RPMI8226 (cell line): ENCODE measurements around the gene EPB41L1.

Experiments used
- DNase-seq: peaks from one replicate; pipeline ENCODE4 v3.0.0-alpha.2; 2015

The EPB41L1 gene

DNA sequence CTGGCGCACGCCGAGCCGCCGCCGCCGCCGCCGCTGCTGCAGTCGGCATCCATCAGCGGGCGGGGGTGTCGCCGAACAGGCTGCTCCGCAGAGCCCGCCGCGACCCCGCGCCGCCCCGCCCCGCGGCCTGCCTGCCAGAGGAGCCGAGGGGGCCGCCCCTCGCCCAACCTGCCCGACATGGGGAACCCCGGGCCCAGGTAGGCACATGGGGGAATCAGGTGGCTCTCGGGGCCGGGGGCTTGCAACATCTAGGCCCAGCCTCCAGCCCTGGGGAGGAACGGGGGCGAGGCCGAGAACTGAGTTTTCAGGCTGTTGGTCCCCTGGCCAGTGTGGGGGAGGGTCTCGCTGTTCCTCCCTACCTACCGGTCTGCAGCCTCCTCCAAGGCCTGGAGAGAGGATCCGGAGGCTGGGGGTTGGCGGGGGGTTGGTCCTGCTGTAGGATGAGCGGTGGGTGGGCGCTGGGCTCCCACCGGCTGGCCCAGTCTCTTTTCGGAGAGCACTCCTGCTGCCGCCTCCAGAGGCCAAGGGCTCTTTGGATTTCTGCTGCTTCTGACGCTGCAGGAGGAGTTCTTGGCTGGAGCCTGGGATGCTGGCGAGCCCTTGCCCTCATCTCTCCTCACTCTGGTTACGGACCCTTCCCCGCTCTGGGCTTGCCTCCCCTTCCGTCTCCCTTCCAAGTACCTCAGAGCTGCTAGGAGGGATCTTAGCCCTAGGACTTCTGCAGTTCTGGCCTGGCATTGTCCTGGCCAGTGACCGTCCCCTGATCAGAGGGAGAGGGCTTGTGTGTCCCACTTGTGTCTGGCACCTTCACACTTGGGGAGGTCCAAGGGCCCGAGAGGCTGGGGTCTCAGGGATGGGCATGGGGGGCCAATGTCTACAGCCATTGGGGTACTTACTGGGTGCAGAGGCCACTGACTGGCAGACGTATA lies at the start of gene EPB41L1:
EPB41L1 (plus strand) TSS at position 41 of the 929 bp plus-strand sequence. CDS start 19,038 bp downstream, outside the sequence.
- no peak for DNase-seq

DNA sequence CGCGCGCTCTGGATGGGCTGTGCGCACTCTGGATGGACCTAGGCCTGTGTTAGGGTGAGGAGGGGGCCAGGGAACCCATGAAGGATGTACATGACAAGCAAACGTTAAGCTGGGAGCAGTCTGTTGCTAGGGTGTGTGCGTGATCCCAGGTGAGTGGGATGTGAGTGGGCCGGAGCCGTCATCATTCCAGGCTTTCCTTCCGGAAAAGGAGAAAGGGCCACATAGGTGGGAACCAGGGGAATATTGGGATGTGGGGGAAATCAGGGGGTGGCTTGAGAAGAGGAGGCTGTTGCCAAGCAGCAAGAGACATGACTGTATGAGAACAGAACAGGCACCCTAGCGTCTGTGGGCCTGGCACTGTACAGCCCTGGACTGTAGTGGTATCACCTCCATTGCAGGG lies 49.7 kb upstream of the EPB41L1 start:
- no peak for DNase-seq

DNA sequence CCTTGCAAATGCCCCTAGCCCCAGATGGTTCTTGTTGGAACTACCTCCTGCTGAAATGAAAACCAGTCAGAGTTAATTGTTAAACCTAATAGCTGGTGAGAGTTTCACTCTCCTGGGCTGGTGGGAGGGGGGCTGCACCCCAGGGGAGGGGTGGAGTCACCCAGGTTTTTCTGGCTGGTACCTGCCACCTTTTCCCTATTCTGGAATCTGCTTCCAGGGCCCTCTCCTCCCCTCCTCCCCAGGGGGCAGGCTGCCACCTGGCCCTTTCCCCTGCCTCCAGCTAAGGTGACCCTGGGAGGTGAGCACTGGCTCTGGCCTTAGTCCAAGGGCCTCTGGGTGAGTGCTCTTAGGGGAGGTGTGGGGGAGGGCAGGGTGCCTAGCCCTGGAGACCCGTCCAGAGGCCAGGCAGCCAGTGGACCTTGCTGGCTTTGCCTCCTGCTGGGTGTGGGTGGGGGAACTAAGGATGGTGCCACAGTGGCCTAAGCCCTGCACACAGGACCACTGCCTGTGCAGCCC lies 48.8 kb upstream of the EPB41L1 start:
- peak; percentile 49 for DNase-seq

DNA sequence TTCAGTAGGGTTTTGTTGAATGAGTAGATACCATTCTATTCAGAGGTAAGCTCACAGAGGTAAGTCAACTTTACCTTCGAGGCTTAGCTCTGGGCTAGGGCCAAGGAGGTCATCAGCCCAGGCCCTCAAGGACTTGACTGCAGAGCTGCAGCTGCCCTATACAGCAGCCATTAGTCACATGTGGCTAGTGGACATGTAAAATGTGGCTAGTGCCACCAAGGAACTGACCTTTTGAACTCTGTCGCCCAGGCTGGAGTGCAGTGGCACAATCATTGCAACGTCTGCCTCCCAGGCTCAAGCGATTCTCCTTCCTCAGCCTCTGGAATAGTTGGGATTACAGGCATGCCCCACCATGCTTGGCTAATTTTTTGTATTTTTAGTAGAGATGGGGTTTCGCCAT lies 47.9 kb upstream of the EPB41L1 start:
- no peak for DNase-seq

DNA sequence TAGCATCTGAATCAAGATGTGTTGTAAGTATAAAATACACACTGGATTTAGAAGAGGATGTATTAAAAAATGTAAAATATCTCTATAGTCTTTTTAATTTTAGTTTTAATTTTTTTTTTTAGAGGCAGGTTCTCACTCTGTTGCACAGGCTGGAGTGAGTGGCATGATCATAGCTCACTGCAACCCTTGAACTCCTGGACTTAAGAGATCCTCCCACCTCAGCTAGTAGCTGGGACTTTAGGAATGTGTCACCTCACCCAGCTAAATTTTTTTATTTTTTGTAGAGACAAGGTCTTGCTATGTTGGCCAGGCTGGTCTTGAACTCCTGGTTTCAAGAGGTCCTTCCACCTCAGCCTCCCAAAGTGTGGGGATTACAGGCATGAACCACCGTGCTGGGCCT lies 46.7 kb upstream of the EPB41L1 start:
- DNase-seq, result no peak

DNA sequence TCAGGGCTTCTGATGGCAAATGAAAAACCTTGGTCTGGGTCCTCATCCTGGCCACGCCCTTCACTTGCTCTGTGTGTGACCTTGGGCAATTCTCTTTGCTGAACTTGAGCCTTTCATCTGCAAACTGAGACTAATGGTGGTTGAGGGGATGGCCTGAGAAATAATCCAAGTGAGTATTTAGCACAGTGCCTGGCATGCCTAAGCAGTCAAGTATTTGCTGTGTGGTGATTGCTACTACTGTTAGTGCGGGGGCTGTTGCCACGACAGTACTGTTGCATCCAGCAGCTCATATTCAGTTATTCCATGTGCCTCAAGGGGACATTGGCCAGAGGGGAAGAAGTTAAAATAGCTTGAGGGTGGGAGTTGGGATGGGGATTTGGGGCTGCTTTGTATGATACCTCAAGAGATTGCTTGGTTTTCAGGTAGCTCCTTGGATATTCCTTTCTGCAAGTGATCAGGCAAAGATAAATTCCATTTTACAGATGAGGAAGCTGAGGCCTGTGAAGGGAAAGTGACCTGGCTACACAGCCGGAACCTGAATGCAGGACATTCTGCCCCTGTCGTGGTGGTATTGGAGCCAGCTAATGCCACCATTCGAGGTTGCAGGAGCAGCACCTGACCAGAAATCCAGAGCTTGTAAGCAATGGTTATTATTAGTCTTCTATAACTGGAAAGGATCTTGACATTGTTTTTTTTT lies 45.1 kb upstream of the EPB41L1 start:
- no peak for DNase-seq

DNA sequence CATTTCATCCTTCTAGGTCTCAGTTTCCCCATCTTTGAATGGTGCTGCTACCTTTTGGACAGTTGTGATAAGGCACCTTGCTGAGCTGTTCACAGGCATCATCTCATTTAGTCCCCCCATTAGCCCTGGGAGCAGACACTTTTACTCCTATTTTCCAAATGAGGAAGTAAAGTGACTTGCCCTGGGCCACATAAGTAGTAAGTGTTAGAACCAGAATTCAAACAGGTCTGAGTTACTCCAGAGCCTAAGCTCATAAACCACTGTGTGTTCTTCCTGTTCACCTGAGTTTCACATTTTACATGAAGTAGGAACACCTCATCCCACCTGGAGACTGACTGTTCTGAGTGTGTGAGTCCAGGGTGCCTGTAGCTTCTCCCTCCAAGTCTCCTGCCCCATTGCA lies 43.5 kb upstream of the EPB41L1 start:
- DNase-seq, result no peak

DNA sequence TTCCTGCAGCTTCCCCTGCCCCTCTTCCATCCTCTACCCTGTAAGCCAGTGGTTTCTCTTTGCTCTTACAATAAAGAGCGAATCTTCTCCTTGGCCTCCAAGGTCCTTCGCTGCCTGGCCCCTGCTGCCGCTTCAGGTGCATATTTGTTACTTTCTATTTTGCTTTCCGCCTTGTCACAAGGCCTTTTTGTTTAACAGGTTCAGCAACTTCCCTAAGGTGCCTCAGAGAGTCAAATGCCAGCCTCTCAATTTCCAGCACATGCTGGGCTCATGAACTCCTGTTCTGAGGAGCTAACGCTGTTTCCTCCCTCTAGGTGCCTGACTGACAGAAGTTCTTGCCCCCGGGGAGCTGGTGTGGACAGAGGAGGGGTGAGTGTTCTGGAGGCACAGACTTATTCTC lies 42.4 kb upstream of the EPB41L1 start:
- DNase-seq, result no peak

DNA sequence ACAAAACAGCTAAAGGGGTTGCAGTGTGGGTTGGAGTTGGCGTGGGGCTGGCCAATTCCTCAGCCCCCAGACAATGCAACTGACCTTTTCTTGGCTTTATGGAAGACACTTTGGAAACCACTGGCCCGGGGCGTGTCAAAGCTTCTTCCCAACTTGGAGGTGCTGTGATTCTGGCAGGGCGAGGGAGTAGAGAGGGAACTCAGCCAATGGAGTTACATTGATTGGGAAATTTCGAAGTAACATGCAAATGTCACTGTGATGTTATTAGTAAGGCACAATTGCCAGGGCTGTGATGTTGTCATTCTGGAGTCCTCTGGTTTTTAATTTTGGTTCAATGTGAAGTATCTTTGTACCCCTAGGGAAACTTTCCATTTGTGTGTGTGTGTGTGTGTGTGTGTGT lies 41.5 kb upstream of the EPB41L1 start:
- DNase-seq, result no peak

DNA sequence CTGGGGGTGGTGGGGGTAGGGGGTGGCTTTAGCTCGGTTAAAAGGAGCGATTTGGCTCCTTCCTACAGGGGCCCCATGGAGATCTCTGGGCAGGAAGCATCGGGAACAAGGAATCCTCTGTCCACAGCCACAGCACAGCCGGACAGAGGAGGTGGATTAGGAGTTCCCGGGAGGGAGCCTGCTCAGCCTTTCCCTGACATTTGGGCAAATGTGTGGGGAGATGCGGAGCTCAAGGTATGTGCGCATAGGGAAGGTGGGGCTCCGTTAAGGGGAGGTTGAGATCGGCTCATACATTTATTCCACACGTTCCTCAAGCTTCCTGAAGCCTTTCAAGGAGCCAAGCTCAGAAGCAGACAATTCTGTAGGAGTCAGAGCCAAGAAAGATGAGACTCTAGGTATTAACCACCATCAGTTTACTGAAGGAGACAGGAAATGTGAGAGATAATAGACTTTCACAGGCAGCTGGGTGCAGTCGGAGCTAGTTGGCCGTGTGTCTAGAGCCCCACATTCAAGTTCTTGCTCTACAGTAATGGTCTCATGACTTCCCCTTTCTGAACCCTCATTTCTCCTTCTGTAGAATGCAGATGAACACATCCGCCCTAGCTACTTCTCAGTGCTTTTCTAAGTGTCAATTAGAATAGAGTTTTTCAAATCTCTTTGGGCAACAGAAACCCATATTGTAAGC lies 40.8 kb upstream of the EPB41L1 start:
- DNase-seq, result no peak

DNA sequence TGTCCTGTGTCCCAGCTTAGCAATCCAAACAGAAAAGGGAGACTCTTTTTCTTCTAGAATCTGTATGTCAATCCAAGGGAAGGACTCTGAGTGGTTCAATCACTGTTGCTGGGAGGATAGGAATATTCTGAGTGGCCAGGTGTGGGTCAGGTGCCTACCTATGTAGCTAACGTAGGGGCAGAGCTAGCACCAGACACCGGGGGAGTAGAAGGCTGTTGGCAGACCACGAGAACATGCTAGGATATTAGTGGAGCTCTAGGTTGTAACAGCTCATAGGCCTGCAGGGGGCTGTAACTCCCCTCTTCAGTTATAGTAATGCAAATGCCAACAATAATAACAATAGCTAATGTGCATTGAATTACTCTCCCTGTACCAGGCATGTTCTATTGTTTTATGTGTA lies 39.8 kb upstream of the EPB41L1 start:
- DNase-seq, result no peak

DNA sequence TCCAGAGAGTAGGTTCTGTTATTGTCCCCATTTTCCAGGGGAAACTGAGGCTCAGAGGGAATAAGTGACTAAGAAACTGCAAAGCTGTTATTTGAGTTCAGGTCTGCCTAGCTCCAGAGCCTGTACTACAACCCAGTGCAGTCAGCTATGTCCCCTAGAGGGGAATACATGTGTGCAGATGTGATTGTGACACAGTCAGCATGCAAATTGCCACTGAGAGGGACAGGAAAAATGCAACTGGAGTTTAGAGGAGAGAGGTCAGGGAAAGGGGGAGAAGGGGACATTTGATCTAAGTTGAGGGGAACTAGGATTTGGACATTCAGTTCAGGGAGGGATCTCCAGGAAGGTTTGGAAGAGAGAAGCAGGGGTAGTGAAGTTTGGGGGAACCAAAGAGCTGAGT lies 38.6 kb upstream of the EPB41L1 start:
- no peak for DNase-seq

DNA sequence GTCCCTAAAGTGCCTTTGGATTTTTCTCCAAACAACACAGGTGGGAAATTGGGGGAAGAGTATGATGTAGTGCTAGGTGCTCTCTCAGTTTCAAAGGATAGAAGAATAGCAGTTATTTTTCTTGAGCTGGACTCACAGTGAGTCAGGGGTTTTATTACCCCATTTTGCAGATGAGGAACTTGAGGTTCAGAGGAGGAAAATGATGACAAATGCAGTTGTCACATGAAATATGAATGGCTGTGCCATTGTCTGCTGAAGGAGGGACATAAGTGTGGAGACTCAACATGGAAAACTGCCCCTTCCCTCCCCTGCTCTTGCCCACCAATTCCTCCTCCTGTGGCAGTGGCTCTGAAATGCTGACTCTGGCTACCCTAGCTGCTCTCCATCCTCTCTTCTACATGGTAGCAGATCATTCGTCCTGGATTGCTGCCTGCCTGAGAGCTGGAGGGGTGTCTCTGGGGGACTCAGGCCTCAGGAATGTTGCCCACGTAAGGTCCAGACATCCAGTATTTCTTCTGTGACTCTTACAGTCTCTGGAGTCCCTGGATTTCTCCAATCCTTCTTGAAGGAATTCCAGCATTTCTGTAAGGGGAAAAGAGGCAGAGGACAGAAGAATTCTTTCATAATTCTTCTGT lies 37.6 kb upstream of the EPB41L1 start:
- no peak for DNase-seq

DNA sequence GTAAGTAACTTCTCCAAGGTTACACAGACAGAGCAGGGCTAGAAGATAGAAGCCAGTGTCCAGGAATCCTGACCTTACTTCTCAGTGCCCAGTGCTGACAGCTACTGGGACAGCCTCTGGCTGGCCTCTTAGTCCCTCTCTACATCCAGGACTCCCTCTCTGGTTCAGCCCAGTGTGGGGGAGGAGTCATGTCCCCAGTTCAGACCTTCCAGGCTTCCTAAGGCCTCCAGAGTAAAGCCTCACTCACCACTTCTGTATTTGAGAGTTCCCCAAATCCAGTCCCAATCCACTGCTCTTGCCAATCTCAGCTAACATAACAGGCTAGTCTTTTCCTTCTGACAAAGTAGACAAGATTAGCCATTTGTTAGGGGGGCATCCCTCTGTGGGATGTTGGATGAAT lies 36.9 kb upstream of the EPB41L1 start:
- DNase-seq, result no peak

DNA sequence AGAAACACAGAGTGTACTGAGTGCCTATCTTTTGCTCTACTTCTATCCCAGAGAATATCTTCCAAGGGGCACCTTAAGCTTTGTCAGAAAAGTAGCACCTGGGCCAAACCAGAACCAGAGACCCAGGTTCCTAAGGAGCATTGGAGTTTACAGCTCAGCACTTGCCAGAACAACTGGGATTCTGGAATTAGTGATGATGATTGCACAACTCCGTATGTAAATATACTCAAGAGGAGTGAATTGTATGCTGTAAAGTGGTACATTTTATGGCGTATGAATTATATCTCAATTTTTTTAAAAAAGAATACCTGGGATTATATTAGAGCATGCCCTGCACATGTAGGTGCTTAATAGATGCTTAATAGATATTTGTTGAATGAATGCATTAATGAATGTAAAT lies 36.2 kb upstream of the EPB41L1 start:
- DNase-seq, result no peak

DNA sequence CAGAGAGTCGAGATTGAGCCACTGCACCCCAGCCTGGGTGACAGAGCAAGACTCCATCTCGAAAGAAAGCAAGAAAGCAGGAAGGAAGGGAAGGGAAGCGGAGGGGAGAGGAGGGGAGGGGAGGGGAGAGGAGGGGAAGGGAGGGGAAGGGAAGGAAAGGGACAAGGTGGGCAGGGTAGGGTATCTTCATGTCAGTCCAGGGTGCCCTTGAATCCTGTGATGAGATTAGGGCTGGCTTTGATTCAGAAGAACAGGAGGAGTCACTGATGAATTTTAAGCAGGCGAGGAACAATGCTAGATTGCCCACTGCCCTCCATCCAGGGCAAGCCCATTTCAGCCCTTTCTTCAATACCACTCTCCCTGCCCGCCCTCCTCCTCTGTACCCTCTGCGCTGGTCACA lies 35.0 kb upstream of the EPB41L1 start:
- no peak for DNase-seq

DNA sequence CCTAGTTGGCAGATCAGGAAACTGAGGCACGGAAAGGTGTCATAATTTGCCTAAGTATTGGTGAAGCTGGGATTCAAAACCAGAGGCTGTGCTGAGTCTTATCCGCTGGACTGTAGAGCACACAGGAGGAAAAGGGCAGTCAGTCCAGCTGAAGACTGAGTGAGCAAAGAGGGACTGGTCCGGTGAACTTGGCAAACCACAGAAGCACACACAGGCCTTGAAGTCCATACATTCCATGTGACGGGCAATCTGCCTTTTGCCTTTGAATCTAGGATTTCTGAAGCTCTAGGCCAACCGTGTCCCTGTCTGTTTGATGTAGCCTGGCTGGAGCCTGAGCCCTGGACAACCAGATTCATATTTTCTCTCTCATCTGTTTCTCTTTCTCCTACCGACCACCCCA lies 34.3 kb upstream of the EPB41L1 start:
- no peak for DNase-seq

DNA sequence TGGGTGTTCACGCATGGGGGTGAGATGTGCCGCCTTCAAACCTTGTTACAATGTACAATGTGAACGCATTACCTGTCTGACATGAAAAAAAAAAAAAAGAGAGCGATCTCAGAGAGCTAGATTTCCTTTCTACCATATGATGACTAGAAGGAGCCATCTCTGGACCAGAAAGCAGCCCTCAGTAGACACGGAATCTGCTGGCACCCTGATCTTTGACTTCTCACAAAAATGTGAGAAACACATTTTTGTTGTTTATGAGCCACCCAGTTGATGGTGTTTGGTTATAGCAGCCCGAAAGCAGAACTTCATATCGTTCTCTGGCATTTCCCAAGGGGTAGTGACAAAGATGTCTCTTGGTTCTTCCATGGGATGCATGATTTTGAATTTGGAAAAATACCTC lies 33.5 kb upstream of the EPB41L1 start:
- no peak for DNase-seq

DNA sequence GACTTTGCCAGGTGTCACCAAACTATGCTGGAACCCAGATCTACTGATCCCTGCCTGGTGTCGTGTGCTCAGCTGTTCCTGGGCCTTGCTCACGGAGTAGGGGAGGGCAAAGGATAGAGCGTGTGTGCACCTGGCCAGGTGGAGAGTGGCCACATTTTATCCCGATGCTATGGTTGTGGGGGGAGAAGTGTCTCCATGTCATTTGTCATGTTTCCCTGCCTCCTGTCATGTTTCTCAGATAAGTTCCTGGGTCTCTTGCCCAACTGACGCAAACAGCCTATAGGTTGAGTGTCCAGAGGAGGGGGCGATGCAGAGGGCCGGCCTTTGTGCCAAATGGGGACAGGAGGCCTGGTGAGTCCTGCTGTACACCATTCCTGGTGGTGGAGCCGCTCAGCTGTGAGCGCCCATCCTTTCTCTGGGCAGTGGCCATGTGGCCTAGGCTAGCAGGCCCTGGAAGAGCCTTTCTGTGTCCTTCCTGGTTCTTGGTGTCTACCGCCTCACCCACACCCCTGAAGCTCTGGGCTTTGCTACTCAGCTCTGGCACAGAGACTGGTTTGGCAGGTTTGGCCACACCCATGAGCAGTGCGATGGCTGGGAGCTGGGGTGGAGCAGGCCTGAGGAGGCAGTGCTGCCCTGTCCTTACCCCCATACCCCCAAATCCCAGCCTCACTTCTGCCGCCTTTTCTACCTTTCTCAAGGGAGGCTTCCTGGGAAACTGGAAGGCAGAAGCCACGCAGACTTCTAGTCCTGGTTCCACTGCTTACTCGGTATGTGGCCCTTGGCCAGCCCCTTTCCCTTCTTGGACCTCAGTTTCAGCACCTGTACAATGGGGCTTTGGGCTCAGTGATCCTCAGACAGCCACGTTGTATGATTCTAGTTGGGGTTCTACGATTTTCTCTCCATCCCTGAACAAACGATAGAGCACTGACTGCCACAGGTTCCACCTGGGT lies 32.3 kb upstream of the EPB41L1 start:
- DNase-seq, result no peak

DNA sequence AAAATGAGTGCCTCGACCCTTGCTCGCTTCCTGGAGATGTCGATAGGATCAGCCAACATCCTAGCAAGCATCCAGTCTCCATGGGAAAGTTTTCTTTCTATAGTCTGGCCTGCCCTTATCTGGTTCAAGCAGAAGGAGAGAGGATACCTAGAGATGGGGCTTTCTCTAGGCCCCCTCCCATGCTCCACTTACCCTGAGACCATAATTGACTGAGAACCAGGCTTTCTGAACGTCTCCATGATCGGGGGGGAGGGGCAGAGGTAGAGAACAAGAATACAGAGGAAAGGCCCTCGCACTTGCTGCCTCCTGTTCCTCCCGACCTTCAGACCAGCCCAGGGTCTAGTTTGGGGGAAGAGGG lies 31.6 kb upstream of the EPB41L1 start:
- DNase-seq, result no peak

DNA sequence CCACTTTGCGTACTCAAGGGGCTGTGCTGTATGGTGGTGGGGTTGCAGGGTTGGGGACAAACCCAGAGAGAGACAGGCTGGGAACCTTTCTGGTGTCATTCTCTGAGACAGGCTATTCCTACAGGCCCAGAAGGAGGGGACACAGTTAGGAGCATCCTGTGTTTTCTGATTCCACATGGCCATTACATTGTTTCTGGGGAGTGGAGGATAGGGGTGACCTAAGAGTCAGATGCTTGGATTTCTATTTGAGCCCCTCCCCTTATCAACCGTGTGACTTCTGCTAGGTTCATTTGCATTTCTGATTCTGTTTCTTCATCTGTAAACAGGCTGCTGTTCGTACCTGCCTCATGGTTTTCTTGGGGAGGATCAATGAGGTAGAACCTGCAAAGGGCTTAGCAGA lies 29.4 kb upstream of the EPB41L1 start:
- DNase-seq, result no peak
